GM23338 (cell line): Measurements from ENCODE around the gene LAMA1. TPM values are rescaled to one million over a fixed set of nuclear protein-coding genes. Genes with fewer than 3 reads are reported as not detected.

Source experiments
- ATAC-seq: fragments of 200-7000 bp; cut with Tn5 transposase; 3 replicates; pipeline ENCODE4 v1.9.1; 2020
- DNase-seq: peaks from one replicate; pipeline ENCODE4 v3.0.0-alpha.2; 2015; ENCODE audit warnings: low spot score
- H2AFZ ChIP-seq: fragments of 200-600 bp; sonication (generic); 2 replicates; pipeline ENCODE4 v1.8.0; 2016; ENCODE audit warnings: antibody characterized with exemption, mild to moderate bottlenecking, moderate library complexity
- H3F3A ChIP-seq: fragments of 200-600 bp; sonication (generic); replicated peaks from 2 replicates; pipeline ENCODE4 v1.8.0; 2017; ENCODE audit warnings: antibody characterized with exemption, mixed run types, low read depth
- H3K27ac ChIP-seq: fragments of 200-600 bp; sonication (generic); 2 replicates; pipeline ENCODE4 v1.6.1; 2016; ENCODE audit warnings: low read depth
- H3K27me3 ChIP-seq: fragments of 200-600 bp; sonication (generic); 2 replicates; pipeline ENCODE4 v1.8.0; 2016; ENCODE audit warnings: mild to moderate bottlenecking, mixed run types, moderate library complexity; ENCODE audit not compliant: insufficient read depth
- H3K36me3 ChIP-seq: fragments of 200-600 bp; sonication (generic); 2 replicates; pipeline ENCODE4 v1.8.0; 2016; ENCODE audit warnings: mild to moderate bottlenecking; ENCODE audit not compliant: insufficient read depth
- H3K4me1 ChIP-seq: fragments of 200-600 bp; sonication (generic); 2 replicates; pipeline ENCODE4 v1.8.0; 2016; ENCODE audit warnings: mild to moderate bottlenecking, moderate library complexity; ENCODE audit not compliant: insufficient read depth
- H3K4me2 ChIP-seq: fragments of 200-600 bp; sonication (generic); 2 replicates; pipeline ENCODE4 v1.7.1; 2017; ENCODE audit warnings: mixed run types
- H3K4me3 ChIP-seq: fragments of 200-600 bp; sonication (generic); 2 replicates; pipeline ENCODE4 v1.6.1; 2016; ENCODE audit warnings: mixed run types
- H3K79me2 ChIP-seq: fragments of 200-600 bp; sonication (generic); replicated peaks from 2 replicates; pipeline ENCODE4 v1.8.0; 2017; ENCODE audit warnings: mild to moderate bottlenecking; ENCODE audit not compliant: insufficient read depth
- H3K9me2 ChIP-seq: fragments of 200-600 bp; sonication (generic); 2 replicates; pipeline ENCODE4 v1.8.0; 2017; ENCODE audit not compliant: insufficient read depth
- H4K20me1 ChIP-seq: fragments of 200-600 bp; sonication (generic); replicated peaks from 2 replicates; pipeline ENCODE4 v1.8.0; 2017; ENCODE audit warnings: mild to moderate bottlenecking; ENCODE audit not compliant: insufficient read depth
- H3K27ac Mint-ChIP-seq: 2 replicates; pipeline ENCODE4 v1.8.0; 2020; ENCODE audit warnings: inconsistent platforms, mild to moderate bottlenecking, moderate library complexity, mixed read lengths
- H3K27me3 Mint-ChIP-seq: 3 replicates; pipeline ENCODE4 v1.8.0; 2022; ENCODE audit warnings: low read depth, mild to moderate bottlenecking, moderate library complexity, mixed read lengths, inconsistent platforms; ENCODE audit not compliant: insufficient read depth, poor library complexity
- H3K36me3 Mint-ChIP-seq: 3 replicates; pipeline ENCODE4 v1.8.0; 2021; ENCODE audit warnings: low read depth, mild to moderate bottlenecking, inconsistent platforms, moderate library complexity, mixed read lengths
- H3K4me1 Mint-ChIP-seq: 3 replicates; pipeline ENCODE4 v1.8.0; 2020; ENCODE audit warnings: mild to moderate bottlenecking, inconsistent platforms, mixed read lengths
- H3K4me3 Mint-ChIP-seq: 3 replicates; pipeline ENCODE4 v1.8.0; 2021; ENCODE audit warnings: moderate library complexity, mild to moderate bottlenecking, inconsistent platforms, mixed read lengths
- H3K9me3 Mint-ChIP-seq: 3 replicates; pipeline ENCODE4 v1.8.0; 2020; ENCODE audit warnings: moderate library complexity, mild to moderate bottlenecking, inconsistent platforms, mixed read lengths
- CREB1 ChIP-seq: fragments of 250-450 bp; sonication (Bioruptor Pico); IDR thresholded peaks from 2 replicates; pipeline ENCODE4 v1.5.0; 2020; ENCODE audit warnings: low read depth, mild to moderate bottlenecking, moderate library complexity
- JUNB ChIP-seq: IDR thresholded peaks from one replicate; pipeline ENCODE4 v1.6.1; 2016; ENCODE audit warnings: antibody characterized with exemption; ENCODE audit not compliant: unreplicated experiment
- NANOG ChIP-seq: IDR thresholded peaks from 2 replicates; pipeline ENCODE4 v1.6.1; 2016; ENCODE audit warnings: antibody characterized with exemption, borderline replicate concordance
- POLR2AphosphoS5 ChIP-seq: IDR thresholded peaks from 2 replicates; pipeline ENCODE4 v1.6.1; 2016; ENCODE audit warnings: antibody characterized with exemption, low read depth
- STAT1 ChIP-seq: IDR thresholded peaks from one replicate; pipeline ENCODE4 v1.6.1; 2016; ENCODE audit warnings: antibody characterized with exemption; ENCODE audit not compliant: unreplicated experiment
- ZNF331 ChIP-seq: fragments of 250-450 bp; sonication (Bioruptor Pico); IDR thresholded peaks from 2 replicates; pipeline ENCODE4 v1.5.0; 2020; ENCODE audit warnings: low read depth, mild to moderate bottlenecking, moderate library complexity
- polyA plus RNA-seq: library from polyadenylated mRNA; unstranded; fragments of >200 nt; fragmentation: Nextera tagmentation; extraction: Ambion mirVana; gene quantifications from 2 replicates; pipeline ENCODE4 v1.2.1, GENCODE V29; 2016
- total RNA-seq: library from RNA; depleted of rRNA; stranded (reverse); fragments of >200 nt; shearing (Covaris generic); gene quantifications from 2 replicates; pipeline ENCODE4 v1.2.3, GENCODE V29; 2014
- TF ChIP-seq, protein P1 (sequence below): IDR thresholded peaks from 2 replicates; pipeline ENCODE4 v1.6.1; 2016; ENCODE audit warnings: antibody characterized with exemption
- TF ChIP-seq, protein P2 (sequence below): IDR thresholded peaks from one replicate; pipeline ENCODE4 v1.6.1; 2018; ENCODE audit warnings: antibody characterized with exemption; ENCODE audit not compliant: unreplicated experiment
- TF ChIP-seq, protein P3 (sequence below): fragments of 250-450 bp; sonication (Bioruptor Pico); IDR thresholded peaks from 2 replicates; pipeline ENCODE4 v1.5.0; 2020; ENCODE audit warnings: mild to moderate bottlenecking, moderate library complexity

Gene LAMA1
- total and polyA plus RNA-seq, 2 experiments from 2014 or later, result 14.8 to 52.3 TPM

DNA sequence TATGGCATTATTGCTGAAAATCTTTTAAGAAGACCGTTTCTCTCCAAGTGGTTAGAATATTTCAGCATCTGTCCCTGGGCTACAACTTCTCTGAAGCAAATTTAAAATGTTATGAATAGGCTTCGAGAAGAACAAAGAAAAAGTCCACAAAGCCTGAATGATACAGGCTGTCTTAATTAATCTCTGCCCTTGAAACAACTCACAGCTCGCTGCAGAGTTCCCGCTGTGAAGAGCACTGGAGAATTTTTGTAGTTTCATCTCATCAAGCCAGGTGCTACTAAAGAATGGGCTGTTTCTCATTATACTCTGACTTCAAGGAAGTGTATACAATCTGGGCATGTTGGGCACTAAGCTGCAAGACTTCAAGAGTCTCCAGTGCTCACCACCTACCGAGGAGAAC lies 67.6 kb downstream of the LAMA1 start (continued):
- TF ChIP-seq, protein P1, sequence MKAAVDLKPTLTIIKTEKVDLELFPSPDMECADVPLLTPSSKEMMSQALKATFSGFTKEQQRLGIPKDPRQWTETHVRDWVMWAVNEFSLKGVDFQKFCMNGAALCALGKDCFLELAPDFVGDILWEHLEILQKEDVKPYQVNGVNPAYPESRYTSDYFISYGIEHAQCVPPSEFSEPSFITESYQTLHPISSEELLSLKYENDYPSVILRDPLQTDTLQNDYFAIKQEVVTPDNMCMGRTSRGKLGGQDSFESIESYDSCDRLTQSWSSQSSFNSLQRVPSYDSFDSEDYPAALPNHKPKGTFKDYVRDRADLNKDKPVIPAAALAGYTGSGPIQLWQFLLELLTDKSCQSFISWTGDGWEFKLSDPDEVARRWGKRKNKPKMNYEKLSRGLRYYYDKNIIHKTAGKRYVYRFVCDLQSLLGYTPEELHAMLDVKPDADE, result no peak
- TF ChIP-seq JUNB, result no peak
- no peak for TF ChIP-seq NANOG
- no peak for TF ChIP-seq POLR2AphosphoS5
- TF ChIP-seq ZNF331 (CRISPR knock-in tag), result no peak
- TF ChIP-seq, protein P2, sequence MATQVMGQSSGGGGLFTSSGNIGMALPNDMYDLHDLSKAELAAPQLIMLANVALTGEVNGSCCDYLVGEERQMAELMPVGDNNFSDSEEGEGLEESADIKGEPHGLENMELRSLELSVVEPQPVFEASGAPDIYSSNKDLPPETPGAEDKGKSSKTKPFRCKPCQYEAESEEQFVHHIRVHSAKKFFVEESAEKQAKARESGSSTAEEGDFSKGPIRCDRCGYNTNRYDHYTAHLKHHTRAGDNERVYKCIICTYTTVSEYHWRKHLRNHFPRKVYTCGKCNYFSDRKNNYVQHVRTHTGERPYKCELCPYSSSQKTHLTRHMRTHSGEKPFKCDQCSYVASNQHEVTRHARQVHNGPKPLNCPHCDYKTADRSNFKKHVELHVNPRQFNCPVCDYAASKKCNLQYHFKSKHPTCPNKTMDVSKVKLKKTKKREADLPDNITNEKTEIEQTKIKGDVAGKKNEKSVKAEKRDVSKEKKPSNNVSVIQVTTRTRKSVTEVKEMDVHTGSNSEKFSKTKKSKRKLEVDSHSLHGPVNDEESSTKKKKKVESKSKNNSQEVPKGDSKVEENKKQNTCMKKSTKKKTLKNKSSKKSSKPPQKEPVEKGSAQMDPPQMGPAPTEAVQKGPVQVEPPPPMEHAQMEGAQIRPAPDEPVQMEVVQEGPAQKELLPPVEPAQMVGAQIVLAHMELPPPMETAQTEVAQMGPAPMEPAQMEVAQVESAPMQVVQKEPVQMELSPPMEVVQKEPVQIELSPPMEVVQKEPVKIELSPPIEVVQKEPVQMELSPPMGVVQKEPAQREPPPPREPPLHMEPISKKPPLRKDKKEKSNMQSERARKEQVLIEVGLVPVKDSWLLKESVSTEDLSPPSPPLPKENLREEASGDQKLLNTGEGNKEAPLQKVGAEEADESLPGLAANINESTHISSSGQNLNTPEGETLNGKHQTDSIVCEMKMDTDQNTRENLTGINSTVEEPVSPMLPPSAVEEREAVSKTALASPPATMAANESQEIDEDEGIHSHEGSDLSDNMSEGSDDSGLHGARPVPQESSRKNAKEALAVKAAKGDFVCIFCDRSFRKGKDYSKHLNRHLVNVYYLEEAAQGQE, result no peak

DNA sequence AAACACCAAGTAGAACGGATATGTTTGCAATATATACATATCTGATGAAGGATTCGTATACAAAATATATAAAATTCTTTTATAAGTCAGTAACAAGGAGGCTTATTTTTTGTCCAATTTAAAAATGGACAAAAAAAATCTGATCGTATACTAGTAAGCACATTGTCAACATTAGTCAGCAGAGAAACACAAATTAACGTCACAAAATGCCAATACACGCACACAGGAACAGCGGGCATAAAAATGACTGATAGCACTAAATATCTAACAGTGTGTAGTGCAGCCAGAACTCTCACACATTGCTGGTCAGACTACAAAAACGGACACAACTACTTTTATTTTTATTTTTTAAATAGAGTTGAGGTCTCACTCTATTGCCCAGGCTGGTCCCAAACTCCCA lies 69.5 kb downstream of the LAMA1 start:
- H2AFZ ChIP-seq, result no peak overlapping the region
- no peaks in the 10 kb centered on the region for H3F3A ChIP-seq
- Mint-ChIP-seq H3K27ac (no peak overlapping the region), H3K4me3 (no peak overlapping the region), H3K4me1 (no peaks in the 10 kb centered on the region), H3K36me3 (no peaks in the 10 kb centered on the region; the same call in 2 of the 3 replicates), H3K9me3 (no peaks in the 10 kb centered on the region), H3K27me3 (no peaks in the 10 kb centered on the region)
- no peak overlapping the region for H3K27ac ChIP-seq
- ATAC-seq (no peak), DNase-seq (no peak)
- H4K20me1 ChIP-seq, result no peaks in the 10 kb centered on the region; the same call in 1 of the 2 replicates
- TF ChIP-seq, protein P1, result no peak
- TF ChIP-seq JUNB (no peak), CREB1 (CRISPR knock-in tag) (no peak), STAT1 (no peak)
- TF ChIP-seq, protein P3, sequence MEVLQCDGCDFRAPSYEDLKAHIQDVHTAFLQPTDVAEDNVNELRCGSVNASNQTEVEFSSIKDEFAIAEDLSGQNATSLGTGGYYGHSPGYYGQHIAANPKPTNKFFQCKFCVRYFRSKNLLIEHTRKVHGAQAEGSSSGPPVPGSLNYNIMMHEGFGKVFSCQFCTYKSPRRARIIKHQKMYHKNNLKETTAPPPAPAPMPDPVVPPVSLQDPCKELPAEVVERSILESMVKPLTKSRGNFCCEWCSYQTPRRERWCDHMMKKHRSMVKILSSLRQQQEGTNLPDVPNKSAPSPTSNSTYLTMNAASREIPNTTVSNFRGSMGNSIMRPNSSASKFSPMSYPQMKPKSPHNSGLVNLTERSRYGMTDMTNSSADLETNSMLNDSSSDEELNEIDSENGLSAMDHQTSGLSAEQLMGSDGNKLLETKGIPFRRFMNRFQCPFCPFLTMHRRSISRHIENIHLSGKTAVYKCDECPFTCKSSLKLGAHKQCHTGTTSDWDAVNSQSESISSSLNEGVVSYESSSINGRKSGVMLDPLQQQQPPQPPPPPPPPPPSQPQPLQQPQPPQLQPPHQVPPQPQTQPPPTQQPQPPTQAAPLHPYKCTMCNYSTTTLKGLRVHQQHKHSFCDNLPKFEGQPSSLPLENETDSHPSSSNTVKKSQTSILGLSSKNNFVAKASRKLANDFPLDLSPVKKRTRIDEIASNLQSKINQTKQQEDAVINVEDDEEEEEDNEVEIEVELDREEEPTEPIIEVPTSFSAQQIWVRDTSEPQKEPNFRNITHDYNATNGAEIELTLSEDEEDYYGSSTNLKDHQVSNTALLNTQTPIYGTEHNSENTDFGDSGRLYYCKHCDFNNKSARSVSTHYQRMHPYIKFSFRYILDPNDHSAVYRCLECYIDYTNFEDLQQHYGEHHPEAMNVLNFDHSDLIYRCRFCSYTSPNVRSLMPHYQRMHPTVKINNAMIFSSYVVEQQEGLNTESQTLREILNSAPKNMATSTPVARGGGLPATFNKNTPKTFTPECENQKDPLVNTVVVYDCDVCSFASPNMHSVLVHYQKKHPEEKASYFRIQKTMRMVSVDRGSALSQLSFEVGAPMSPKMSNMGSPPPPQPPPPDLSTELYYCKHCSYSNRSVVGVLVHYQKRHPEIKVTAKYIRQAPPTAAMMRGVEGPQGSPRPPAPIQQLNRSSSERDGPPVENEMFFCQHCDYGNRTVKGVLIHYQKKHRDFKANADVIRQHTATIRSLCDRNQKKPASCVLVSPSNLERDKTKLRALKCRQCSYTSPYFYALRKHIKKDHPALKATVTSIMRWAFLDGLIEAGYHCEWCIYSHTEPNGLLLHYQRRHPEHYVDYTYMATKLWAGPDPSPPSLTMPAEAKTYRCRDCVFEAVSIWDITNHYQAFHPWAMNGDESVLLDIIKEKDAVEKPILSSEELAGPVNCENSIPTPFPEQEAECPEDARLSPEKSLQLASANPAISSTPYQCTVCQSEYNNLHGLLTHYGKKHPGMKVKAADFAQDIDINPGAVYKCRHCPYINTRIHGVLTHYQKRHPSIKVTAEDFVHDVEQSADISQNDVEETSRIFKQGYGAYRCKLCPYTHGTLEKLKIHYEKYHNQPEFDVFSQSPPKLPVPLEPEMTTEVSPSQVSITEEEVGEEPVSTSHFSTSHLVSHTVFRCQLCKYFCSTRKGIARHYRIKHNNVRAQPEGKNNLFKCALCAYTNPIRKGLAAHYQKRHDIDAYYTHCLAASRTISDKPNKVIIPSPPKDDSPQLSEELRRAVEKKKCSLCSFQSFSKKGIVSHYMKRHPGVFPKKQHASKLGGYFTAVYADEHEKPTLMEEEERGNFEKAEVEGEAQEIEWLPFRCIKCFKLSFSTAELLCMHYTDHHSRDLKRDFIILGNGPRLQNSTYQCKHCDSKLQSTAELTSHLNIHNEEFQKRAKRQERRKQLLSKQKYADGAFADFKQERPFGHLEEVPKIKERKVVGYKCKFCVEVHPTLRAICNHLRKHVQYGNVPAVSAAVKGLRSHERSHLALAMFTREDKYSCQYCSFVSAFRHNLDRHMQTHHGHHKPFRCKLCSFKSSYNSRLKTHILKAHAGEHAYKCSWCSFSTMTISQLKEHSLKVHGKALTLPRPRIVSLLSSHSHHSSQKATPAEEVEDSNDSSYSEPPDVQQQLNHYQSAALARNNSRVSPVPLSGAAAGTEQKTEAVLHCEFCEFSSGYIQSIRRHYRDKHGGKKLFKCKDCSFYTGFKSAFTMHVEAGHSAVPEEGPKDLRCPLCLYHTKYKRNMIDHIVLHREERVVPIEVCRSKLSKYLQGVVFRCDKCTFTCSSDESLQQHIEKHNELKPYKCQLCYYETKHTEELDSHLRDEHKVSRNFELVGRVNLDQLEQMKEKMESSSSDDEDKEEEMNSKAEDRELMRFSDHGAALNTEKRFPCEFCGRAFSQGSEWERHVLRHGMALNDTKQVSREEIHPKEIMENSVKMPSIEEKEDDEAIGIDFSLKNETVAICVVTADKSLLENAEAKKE (CRISPR knock-in tag), result no peak
- H3K4me3 ChIP-seq, result no peak overlapping the region
- H3K4me1 ChIP-seq, result no peaks in the 10 kb centered on the region
- no peaks in the 10 kb centered on the region for H3K79me2 ChIP-seq
- no peak overlapping the region for H3K4me2 ChIP-seq
- no peaks in the 10 kb centered on the region for H3K27me3 ChIP-seq
- no peaks in the 10 kb centered on the region for H3K9me2 ChIP-seq
- H3K36me3 ChIP-seq, result peaks cover 7% of the 10 kb centered on the region; the same call in 1 of the 2 replicates
